Measurements from ENCODE around the gene CTNNA3.
"Not testable (repeated sequence)": the region's sequence is repeated elsewhere in the genome, so short reads cannot be mapped to it uniquely, and the experiment has no call there.

CTNNA3 gene

DNA sequence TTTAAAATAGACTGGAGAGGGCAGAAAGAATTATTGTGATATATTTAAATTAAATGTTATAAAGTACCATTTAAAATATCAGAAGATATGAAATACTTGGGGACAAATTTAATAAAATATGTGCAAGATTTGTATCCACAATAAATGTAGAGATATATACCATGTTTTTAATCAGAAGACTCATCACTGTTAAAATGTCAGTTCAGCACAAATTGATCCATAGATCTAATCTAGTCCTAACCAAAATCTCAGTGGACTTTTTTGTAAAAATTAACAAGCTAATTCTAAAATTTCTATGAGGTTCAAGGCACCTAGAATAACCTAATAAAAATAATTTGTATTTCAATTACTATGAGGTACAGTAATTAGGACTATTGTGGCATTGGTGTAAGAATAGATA is 96.4 kb downstream of the CTNNA3 start:
- DNase-seq = no peak

DNA sequence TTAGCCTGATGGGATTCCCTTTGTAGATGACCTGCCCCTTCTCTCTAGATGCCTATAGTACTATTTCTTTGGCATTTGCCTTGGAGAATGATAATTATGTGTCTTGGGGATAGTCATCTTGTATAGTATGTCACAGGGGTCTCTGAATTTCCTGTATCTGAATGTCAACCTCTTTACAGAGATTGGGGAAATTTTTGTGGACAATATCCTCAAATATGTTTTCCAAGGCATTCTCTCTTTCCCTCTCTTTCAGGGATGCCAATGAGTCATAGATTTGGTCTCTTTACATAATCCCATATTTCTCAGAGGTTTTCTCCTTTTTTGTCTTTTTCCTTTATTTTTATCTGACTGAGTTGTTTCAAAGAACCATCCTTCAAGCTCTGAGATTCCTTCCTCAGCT is 99.4 kb downstream of the CTNNA3 start:
- no peak for DNase-seq

DNA sequence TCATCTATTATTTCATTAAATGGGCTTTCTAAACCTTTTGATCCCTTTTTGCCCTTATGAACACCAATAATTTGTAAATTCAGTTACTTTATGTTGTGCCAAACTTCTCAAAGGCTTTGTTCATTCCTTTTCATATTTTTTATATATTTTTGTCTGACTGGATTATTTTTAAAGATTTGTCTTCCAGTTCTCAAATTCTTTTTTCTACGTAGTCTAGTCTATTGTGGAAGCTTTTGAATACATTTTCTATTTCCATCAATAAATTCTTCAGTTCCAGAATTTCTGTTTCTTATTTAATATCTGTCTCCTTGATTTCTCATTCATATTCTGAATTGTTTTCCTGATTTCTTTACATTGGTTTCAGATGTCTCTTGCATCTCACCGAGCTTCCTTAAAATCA is 108.2 kb downstream of the CTNNA3 start:
- no peak for DNase-seq

DNA sequence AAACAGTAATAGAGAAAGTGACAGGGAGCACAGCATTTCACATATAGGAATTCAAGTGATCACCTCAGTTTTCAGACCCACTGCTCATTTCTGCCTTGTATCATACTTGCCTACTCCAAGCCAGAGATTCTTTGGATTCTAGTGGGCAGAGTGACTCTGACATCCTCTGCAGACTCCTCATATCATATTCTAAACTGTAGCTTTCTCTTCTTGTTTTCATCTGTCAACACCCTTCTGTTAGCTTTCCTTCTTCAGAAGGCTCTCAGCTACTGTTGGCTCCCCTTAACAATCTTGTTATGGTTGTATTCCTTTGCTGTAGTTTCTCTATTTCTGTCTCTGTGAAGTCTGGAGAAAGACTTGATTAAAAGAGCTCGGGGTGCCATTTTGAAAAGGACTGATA is 120.5 kb downstream of the CTNNA3 start:
- no peak for DNase-seq

DNA sequence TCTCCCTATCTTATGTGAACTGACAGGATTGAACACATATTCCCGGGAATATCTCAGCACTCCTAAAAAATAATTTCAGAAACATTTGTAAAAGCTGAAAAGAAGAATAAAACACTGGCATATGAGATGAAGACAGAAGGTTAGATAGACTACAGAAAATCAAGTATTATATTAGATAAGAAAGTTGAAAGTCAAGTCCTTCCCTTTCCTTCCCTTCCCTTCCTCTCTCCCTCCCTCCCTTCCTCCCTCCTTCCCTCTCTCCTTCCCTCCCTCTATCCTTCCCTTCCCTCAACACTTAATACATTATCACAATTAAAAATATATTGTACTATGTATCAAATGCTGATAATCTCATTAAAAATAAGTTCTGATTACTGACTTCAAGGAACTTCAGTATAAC is 122.5 kb downstream of the CTNNA3 start:
- DNase-seq = no peak

DNA sequence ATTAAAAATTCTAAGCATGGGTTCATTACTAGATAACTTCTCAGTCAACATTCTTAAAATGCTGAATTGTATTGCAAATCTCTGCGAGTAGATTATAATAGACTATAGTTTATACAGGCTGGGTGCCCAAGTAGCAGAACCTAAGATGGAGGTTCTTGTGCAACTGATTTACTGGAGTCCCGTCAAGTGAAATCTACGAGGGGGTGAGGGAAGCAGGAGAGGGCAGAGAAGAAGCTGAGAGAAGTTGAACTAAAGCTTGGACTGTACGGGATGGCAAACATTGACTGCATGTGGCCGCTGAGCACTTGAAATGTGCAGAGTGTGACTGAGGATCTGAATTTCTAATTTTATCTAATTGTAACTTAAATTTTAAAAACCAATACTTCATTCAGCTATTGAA is 124.5 kb downstream of the CTNNA3 start:
- DNase-seq = no peak

DNA sequence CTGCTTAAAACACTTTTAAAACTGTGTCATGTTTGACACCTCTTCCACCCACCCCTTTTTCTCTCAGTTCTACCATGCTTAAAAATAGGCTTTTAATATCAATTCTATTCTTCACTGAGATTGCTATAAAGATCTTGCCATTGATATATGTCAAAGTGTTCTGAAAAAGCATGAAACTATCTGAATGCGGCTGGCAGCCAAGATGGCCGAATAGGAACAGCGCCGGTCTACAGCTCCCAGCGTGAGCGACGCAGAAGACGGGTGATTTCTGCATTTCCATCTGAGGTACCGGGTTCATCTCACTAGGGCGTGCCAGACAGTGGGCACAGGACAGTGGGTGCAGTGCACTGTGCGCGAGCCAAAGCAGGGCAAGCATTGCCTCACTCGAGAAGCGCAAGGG is 137.7 kb downstream of the CTNNA3 start:
- not testable (repeated sequence) for DNase-seq

DNA sequence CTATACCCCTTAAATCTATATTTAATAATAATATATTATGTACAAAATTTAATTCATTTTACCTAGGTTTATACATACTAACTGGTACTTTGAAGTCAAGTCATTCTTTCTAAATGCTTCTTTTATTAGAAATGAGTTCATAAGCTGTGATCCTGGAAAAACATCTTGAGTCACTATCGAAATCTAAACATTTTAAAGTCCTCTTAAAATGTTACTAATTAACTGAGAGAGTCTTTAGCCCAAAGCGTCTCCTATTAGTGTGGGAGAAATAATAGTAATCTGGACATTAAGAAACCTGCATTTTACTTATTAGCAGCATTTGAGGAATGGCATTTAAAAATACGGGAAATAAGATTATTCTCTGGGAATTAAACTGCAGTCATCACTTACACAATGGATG is 142.7 kb downstream of the CTNNA3 start:
- no peak for DNase-seq

DNA sequence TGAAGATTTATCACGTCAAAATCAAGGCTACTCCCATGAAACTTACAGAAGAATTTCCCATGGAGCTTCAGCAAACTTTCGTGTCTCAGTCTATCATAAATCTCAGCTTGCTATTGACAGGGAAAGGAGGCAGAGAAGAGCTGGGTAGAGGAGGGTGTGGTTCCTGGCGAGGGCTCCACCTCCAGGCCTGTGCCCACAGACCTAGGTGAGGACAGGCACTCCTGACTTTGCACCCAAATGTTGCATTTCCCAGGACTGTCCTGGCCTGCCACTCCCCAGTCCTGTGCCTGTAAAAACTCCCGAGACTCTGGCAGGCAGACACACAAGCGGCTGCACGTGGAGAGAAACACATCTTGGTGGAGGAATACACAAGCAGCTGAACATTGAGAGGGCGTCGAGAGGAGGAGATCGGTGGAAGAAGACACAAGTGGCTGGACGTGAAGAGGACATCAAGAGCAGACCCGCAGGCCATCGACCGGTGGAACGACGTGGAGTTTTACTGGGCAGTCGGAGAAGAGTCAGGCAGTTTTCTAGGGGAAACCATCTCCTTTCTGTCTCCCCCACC is 145.1 kb downstream of the CTNNA3 start:
- no peak for DNase-seq

DNA sequence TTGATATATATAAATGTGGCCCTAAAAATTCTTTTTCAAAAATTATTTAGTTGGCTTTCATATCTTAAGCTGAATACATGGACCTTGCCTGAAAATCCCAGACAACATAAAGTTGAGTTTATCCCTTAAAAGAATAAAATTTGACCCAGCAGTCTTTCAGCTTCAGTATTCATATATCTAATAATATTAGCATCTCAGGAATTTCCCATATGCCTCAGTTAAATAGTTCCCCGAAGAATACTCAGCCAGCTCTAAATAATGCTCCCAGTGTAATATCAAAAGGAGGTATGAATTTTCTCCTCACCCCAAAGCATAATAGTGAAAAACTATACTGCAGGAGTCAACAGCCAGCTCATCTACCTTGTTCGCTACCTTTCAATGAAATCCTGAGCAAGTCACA is 145.9 kb downstream of the CTNNA3 start:
- no peak for DNase-seq

DNA sequence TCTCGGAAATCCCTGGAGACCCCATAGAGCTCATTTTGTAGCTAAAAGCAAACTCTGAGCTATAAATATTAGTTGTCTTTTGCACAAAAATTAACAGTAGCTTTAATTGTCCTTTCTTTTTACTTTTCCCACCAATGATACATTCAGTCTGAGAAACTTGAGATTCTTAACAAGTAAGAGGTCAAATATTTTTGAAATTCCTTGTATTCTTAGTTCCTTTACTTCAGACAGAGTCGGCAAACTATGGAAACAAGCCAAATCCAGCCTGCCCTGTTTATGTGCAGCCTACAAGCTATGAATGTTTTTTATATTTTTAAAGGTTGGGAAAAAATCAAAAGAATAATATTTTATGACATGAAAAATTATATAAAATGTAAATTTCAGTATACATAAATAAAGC is 146.6 kb downstream of the CTNNA3 start:
- DNase-seq = no peak

DNA sequence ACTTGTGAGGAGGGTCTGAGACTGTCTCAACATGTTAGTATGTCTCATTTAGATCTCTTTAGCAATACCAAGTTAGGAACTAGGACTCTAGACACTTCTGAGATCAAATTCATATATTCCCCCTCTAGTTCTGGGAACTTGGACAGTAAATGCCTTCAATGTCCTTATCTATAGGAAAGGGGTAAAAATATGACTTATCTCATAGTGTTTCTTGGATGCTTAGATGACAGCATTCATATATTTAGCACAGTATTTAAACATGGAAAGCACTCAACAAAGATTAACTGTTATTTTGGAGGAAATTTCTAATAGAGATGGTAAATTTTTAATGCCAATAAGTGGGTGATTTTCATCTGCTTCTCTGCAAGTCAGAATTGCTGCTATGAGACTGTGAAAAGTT is 154.6 kb downstream of the CTNNA3 start:
- no peak for DNase-seq

DNA sequence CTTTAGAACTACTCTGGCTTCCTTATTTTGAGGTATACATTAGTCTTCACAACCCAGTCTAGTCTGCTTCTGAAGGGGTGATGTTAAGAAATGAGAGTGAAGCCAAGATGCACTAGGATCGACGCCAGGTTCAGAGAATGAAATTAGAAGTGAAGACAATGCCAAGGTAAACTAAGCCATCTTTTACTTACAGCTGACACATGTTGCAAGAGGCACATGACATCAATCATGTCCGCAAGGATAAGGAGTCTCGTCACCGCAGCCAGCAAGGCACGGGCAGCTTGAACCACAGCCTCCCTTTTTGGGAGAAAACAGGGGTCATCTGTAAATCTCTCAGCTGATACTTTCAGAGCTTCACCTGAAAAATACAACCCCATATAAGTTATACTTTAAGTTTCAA is 156.7 kb downstream of the CTNNA3 start:
- no peak for DNase-seq

DNA sequence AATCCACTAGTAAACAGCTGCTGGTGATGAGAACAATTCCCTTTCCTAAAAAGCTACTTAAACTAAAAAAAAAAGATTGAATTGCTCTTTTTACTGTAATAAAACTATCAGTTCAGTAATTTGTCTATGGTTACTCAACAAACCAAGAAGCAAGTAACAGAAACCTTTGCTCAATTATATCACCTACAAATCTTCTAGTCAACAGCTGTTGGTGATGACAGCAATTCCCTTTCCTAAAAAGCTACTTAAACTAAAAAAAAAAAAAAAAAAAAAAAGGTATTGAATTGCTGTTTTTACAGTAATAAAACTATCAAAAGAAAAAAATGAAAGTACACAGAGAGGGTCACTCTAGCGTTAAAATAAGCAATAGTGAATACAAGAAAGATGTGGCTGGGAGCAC is 158.1 kb downstream of the CTNNA3 start:
- no peak for DNase-seq

DNA sequence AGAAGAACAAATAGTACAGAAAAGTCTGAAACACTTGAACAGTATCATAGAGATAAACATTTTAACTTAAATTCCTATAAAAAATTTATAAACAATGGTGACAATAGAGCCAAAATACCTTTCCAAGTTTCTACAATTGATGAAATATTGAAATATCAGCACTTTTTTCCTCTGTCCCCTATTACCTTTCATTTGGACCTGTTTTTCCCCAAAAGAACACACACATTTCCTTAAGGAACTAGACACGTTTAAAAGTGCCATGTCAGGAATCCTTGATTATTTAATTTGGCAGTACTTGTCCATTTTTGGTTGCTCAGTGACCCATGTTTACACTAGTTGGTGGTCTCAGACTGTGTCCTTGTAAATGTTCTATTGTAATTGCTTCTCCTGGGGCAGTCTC is 162.6 kb downstream of the CTNNA3 start:
- DNase-seq = no peak

DNA sequence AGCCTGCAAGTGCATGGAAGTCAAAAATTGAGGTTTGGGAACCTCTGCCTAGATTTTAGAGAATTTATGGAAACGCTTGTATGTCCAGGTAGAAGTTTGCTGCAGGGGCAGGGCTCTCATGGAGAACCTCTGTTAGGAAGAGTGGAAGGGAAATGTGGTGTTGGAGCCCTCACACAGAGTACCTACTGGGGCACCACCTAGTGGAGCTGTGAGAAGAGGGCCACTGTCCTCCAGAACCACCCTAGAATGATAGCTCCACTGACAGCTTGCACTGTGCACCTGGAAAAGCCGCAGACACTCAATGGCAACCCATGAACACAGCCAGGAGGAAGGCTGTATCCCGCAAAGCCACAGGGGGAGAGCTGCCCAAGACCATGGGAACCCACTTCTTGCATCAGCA is 165.0 kb downstream of the CTNNA3 start:
- not testable (repeated sequence) for DNase-seq

DNA sequence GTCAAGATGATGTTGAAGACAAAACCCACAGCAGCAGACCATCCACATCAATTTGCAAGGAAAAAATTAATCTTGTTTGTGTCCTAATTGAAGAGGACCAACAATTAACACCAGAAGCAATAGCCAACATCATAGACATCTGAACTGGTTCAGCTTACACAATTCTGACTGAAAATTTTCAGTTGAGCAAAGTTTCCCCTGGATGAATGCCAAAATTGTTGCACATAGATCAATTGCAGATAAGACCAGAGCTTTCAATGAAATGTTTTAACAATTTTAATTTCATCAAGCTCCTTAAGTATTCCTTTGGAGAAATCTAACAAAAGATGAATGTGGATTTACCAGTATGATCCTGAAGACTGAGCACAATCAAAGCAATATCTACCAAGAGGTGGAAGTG is 168.6 kb downstream of the CTNNA3 start:
- DNase-seq = no peak

DNA sequence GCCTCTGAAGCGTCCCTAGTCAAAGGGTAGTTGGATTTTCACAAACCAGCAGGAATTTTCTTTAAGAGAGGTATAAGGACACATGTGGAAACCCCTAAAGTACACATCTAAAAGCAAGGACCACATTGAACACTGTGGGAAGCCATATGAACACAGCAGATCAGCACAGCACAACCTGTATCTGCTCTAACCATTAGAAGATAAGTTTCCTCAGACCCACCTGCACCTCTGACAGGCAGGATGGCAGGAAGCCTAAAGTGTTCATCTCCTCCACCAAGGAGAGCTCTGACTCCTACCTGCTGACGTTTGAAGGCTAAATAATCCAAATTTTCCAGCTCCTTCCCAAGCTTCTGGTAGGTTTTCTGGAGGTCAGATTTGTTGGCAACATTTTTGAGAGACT is 174.4 kb downstream of the CTNNA3 start:
- no peak for DNase-seq

DNA sequence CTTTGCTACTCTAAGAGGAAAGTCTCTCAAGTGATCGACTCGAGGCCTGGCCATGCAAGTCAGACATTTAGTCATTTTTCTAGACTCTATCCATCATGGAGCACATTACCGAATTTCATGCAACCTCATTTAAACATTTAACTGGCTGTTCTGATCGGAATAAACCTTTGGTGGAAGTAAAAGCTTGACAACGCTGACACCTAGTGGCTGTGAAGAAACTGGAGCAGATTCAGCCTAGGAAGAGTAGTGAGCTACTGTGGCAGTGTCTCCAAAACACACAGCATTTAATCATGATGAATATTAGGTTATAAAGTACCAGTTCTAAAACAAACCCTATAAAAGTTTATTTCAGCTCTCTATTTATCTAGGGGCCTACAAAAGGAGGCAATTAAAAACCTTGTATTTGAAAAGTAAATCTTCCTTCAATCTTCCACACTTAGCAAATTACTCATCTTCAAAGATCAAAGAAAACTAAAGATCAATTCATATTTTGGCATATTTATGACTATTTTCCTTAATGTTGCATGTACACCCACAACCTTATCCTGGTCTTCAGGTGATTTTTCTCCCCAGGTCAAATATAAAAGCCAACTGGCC is 175.0 kb downstream of the CTNNA3 start:
- DNase-seq = peak; percentile 31

DNA sequence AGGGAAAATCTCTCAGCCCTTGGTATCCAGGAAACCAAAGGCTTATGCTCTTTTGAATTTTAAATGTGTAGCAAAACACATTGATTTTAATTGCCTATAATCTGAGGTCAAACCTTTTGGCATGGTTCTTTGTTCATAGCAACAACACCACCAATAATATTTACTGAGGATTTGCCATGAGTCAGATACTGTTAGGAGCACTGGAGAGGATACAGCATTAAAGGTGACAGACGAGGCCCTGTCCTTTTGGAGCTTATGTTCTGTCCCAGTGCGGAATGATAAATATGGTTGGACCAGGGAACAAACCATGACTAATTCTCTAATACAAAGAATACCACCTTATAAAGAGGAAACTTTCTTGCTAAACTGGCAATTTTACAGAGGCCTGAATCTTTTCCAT is 176.6 kb downstream of the CTNNA3 start:
- no peak for DNase-seq

DNA sequence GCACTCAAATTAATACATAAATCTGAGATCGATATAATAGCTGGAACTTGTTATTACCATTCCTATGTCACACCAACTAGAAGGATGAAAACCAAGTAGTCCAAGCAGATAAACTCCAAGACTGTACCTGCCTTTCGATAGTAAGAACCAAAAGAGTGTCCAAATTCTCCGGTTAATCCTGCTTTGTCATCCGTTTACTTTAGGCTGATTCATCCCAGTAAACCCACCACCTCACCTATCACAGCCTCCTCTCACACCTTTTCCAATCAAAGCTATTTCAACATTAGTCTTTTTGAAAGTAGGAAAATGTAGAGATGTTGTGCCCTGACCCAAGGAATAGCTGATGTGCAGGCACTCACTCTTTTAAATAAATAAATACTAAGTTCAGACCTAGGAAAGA is 177.2 kb downstream of the CTNNA3 start:
- no peak for DNase-seq

DNA sequence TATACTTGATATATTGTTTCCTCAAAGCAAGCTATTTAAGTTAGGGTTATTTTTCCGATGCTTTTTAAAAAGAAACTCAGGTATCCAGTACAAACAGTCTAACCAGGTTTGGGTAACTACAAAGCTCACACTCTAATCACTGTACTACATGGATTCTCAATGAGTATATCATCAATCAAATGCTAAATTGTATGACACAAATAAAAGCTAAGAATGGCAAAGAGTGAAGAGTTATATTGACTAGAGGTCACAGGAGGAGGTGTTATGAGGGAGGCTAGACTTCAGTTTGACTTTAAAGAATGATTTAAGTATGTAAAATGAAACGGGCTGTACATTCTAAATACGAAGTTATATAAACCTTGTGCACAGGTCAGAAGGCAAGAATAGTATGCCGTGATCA is 178.0 kb downstream of the CTNNA3 start:
- DNase-seq = no peak

DNA sequence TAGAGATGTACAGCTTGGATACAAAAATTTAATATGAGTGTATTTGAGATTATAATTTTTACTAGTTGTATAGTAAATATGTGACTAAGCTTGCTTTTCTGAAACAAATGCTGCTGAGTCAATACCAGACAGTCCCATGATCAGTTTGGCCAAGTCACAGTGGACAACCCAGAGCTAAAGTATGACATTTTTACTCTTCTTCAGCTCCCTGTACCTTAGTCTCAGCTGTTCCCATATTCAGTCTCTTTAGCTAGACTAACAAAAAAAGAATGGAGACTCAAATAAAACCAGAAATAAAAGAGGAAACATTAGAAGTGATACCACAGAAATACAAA is 189.3 kb downstream of the CTNNA3 start:
- no peak for DNase-seq

DNA sequence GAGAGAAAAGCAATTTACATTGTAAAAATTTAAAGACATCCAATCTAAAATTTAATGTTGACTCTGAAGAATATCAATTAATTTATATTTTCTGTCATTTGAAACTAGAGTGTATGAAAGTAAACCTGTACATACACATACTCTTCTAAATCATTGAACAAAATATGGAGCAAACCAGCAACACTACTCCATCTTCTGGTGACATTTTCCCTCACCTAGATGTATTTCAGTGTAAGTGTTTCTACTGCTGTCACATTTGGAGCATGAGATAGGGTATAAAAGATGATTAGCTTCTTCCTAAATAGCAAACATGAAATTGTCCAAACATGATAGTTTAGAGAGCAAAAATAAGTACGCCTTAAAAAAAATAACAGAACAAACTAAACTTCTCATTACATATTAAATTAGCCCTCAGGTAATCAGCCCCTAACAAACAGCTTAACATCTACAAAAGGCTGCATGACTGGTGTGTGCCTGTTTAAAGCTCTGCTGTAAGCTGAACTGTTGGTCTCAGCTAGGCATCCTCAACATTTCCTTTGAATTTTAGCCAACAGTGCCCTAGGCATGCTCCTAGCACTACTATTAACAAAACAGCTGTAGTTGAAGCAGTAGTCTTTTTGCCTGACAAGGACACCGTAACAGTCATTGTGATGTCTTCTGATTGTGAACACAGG is 189.8 kb downstream of the CTNNA3 start:
- DNase-seq = no peak
